Neuronal stem cell (in vitro differentiated cells): ENCODE results near the gene RGL1. TPM values are rescaled to one million over a fixed set of nuclear protein-coding genes. Genes with fewer than 3 reads are reported as not detected.

Experiments used
- DNase-seq: peaks from one replicate; pipeline ENCODE4 v3.0.0-alpha.2; 2013; ENCODE audit warnings: low spot score
- H2AFZ ChIP-seq: one replicate; pipeline ENCODE4 v1.6.1; 2013; ENCODE audit warnings: mild to moderate bottlenecking, low read length, inconsistent platforms
- H2AK5ac ChIP-seq: 2 replicates; pipeline ENCODE4 v1.6.1; 2013; ENCODE audit warnings: low read depth, mild to moderate bottlenecking, inconsistent platforms, low read length, moderate library complexity, mixed read lengths
- H2BK120ac ChIP-seq: 2 replicates; pipeline ENCODE4 v1.6.1; 2013; ENCODE audit warnings: low read depth, mild to moderate bottlenecking, inconsistent platforms, low read length, moderate library complexity, mixed read lengths
- H2BK12ac ChIP-seq: one replicate; pipeline ENCODE4 v1.6.1; 2013; ENCODE audit warnings: low read length, inconsistent platforms
- H2BK15ac ChIP-seq: 2 replicates; pipeline ENCODE4 v1.6.1; 2013; ENCODE audit warnings: mild to moderate bottlenecking, low read length, inconsistent platforms, mixed read lengths
- H2BK5ac ChIP-seq: one replicate; pipeline ENCODE4 v1.6.1; 2013; ENCODE audit warnings: inconsistent platforms, mild to moderate bottlenecking, low read length, moderate library complexity
- H3K14ac ChIP-seq: one replicate; pipeline ENCODE4 v1.6.1; 2013; ENCODE audit warnings: low read length, inconsistent platforms
- H3K18ac ChIP-seq: 2 replicates; pipeline ENCODE4 v1.6.1; 2013; ENCODE audit warnings: low read length, inconsistent platforms
- H3K23ac ChIP-seq: 2 replicates; pipeline ENCODE4 v1.6.1; 2013; ENCODE audit warnings: low read depth, mild to moderate bottlenecking, mixed read lengths, low read length, inconsistent platforms; ENCODE audit not compliant: poor library complexity
- H3K27ac ChIP-seq: replicated peaks from 3 replicates; pipeline ENCODE4 v1.5.1; 2013; ENCODE audit warnings: low read length, inconsistent platforms
- H3K27me3 ChIP-seq, 3 experiments: 2 replicates each; pipeline ENCODE4 v1.6.1; 2013; ENCODE audit warnings: low read length in 3 of 3, mild to moderate bottlenecking in 2 of 3, inconsistent platforms in 1 of 3, low read depth in 1 of 3, mixed read lengths in 1 of 3, moderate library complexity in 1 of 3; ENCODE audit not compliant: control insufficient read depth in 3 of 3, insufficient read depth in 3 of 3
- H3K36me3 ChIP-seq, 2 donors: replicated peaks in 1 of 2; 2 replicates each; pipeline ENCODE4 v1.6.1; 2013; ENCODE audit warnings: low read length in 2 of 2; ENCODE audit not compliant: control insufficient read depth in 2 of 2, insufficient read depth in 2 of 2
- H3K4ac ChIP-seq: 2 replicates; pipeline ENCODE4 v1.6.1; 2013; ENCODE audit warnings: inconsistent platforms, mild to moderate bottlenecking, low read length, moderate library complexity
- H3K4me1 ChIP-seq, 2 donors: 1 replicate in 1 of 2; 2 replicates in 1 of 2; pipeline ENCODE4 v1.6.1; 2013; ENCODE audit warnings: low read length in 2 of 2, low read depth in 1 of 2; ENCODE audit not compliant: control insufficient read depth in 2 of 2, insufficient read depth in 1 of 2
- H3K4me2 ChIP-seq: one replicate; pipeline ENCODE4 v1.6.1; 2013; ENCODE audit warnings: mild to moderate bottlenecking, low read length, inconsistent platforms; ENCODE audit not compliant: insufficient read depth, poor library complexity, severe bottlenecking
- H3K4me3 ChIP-seq, 2 donors: 2 replicates each; pipeline ENCODE4 v1.5.1; 2013; ENCODE audit warnings: low read length in 2 of 2, mild to moderate bottlenecking in 2 of 2, inconsistent platforms in 1 of 2, moderate library complexity in 1 of 2
- H3K79me1 ChIP-seq: one replicate; pipeline ENCODE4 v1.6.1; 2013; ENCODE audit warnings: low read depth, mild to moderate bottlenecking, inconsistent platforms, low read length, moderate library complexity
- H3K9ac ChIP-seq: one replicate; pipeline ENCODE4 v1.6.1; 2013; ENCODE audit warnings: mild to moderate bottlenecking, low read depth, low read length, inconsistent platforms; ENCODE audit not compliant: poor library complexity
- H3K9me3 ChIP-seq, 2 donors: replicated peaks in 1 of 2; 2 replicates each; pipeline versions ENCODE3 to v1.6.1; 2013; ENCODE audit warnings: low read length in 2 of 2, mild to moderate bottlenecking in 2 of 2, inconsistent platforms in 1 of 2, low read depth in 1 of 2, mixed read lengths in 1 of 2, moderate library complexity in 1 of 2; ENCODE audit not compliant: control insufficient read depth in 2 of 2, insufficient read depth in 1 of 2
- H4K8ac ChIP-seq: one replicate; pipeline ENCODE4 v1.6.1; 2013; ENCODE audit warnings: low read depth, mild to moderate bottlenecking, inconsistent platforms, low read length, moderate library complexity
- H4K91ac ChIP-seq: one replicate; pipeline ENCODE4 v1.6.1; 2013; ENCODE audit warnings: low read length, low read depth, mild to moderate bottlenecking, inconsistent platforms; ENCODE audit not compliant: poor library complexity
- WGBS, 2 donors: extraction: QIAGEN DNeasy Blood & Tissue Kit; methylation state at CpG; one replicate each; pipeline ENCODE4 v1.1.7; 2013; ENCODE audit warnings: missing lambda C conversion rate in 2 of 2, mixed read lengths in 1 of 2; ENCODE audit not compliant: insufficient read length in 2 of 2, insufficient replicate concordance in 1 of 2; ENCODE audit errors: extremely low coverage in 2 of 2; 5-methylcytosine and 5-hydroxymethylcytosine counted together
- polyA plus RNA-seq, 2 experiments: library from polyadenylated mRNA; stranded (reverse); fragments of 200-250 nt; gene quantifications; one replicate each; pipeline ENCODE4 v1.2.3, GENCODE V29; 2013

The RGL1 gene
- 12.4 TPM for polyA plus RNA-seq (2013, experiment 1 of 2)
- 12.5 TPM for polyA plus RNA-seq (2013, experiment 2 of 2)

DNA sequence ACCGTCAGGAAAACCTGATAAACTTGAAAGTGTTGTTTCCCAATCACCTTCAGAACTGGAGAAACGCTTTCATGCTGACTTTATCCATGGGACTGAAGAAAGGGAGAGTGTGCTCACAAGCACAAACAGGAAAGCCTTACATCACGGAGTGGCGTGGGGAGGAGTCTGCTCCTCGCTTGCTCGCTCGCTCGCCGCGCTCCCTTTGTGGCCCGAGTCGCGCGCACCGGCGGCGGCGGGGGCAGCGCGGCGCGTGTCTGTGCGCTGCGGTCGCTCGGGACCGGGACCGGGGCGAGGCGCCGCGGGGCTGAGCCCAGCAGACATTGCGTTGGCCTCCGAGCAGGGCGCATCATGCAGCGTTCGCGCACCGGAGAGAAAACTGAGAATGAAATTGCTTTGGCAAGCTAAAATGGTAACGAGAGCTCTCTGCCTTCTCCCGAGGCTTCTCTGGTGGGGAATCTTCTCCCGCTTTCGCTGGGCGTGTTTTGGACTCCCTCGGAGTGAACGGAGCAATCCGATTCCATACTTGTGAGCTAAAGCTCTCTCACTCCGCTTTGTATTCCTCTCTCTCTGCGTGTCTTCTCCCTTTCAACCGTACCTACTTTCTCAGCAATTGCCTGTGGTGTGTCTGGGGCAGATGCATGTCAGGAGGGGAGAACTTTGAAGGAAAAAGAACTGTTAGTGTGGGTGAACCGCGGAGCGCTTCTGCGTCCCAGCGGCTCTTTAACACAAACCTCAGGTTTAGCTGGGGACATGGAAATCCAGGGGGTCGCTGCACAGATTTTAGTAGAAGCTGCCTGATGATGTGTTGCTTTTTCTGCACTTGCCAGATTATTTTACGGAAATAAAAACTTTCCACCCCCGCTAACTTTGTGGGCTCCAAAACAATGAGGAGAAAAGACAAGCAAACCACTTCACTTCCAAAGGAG, at the start of gene RGL1:
Gene RGL1 (plus strand): TSS at position 205 of the 926 bp plus-strand sequence. CDS start 178 bp downstream, at position 383.
- Histone ChIP-seq H2BK12ac (no peak within 1 kb of the TSS), H4K91ac (no peak within 1 kb of the TSS), H2BK120ac (no peak within 1 kb of the TSS), H3K79me1 (no peaks in the 10 kb centered on the region), H2AK5ac (no peak within 1 kb of the TSS), H3K36me3 (peaks cover 0 to 9% of the 10 kb centered on the region in 2 donors), H3K27ac (peak within 1 kb of the TSS; percentile 72), H3K4me1 (peaks cover 12 to 16% of the 10 kb centered on the region in 2 donors), H3K27me3 (no peaks in the 10 kb centered on the region), H2BK5ac (no peak within 1 kb of the TSS), H4K8ac (no peak within 1 kb of the TSS), H2BK15ac (peak within 1 kb of the TSS; percentile 1), H3K4me3 (peak within 1 kb of the TSS; percentile 54 to 80), H3K14ac (no peak within 1 kb of the TSS), H3K23ac (no peak within 1 kb of the TSS), H3K9ac (peak within 1 kb of the TSS; percentile 87), H2AFZ (peak within 1 kb of the TSS; percentile 90), H3K4me2 (peak within 1 kb of the TSS; percentile 56), H3K4ac (peak within 1 kb of the TSS; percentile 91), H3K18ac (peak within 1 kb of the TSS; percentile 95), H3K9me3 (peaks cover 2 to 9% of the 10 kb centered on the region in 2 donors)
- no CpG with 5 or more reads among the region's 58 CpGs for WGBS, 2 donors
- DNase-seq, result peak; percentile 56

DNA sequence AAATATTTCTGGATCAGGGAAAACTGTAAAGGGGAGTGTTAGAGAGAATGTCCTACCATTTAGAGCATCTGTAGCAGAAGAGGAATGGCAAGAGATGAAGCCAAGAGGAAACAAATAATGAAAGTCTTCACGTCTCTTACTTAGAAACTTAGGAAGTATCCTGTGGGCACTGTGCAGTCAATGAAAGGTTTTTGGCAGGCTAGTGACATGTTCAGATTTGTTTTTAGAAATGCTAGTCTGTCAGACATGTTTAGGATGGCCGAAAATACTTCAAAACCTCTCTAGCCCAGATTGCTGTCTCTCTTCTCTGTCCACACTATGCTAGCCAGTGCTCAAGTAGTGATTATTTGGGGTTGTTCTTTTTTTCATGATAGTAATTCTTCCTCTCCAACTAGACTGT, 48.6 kb upstream of the RGL1 start:
- Histone ChIP-seq H2AK5ac (no peak overlapping the region), H3K18ac (no peak overlapping the region), H3K9me3 (peaks cover 4 to 10% of the 10 kb centered on the region in 2 donors), H3K9ac (no peak overlapping the region), H3K14ac (no peak overlapping the region), H2AFZ (no peak overlapping the region), H3K4me1 (no peaks in the 10 kb centered on the region), H3K4ac (no peak overlapping the region), H3K79me1 (no peaks in the 10 kb centered on the region), H3K36me3 (no peaks in the 10 kb centered on the region), H2BK12ac (no peak overlapping the region), H2BK120ac (no peak overlapping the region), H2BK15ac (no peak overlapping the region), H3K27ac (no peak overlapping the region), H3K4me3 (no peak overlapping the region), H2BK5ac (no peak overlapping the region), H3K4me2 (no peak overlapping the region), H3K27me3 (no peaks in the 10 kb centered on the region), H4K8ac (no peak overlapping the region), H3K23ac (no peak overlapping the region), H4K91ac (no peak overlapping the region)
- WGBS, 2 donors, result no CpG with 5 or more reads among the region's 2 CpGs
- DNase-seq, result no peak

DNA sequence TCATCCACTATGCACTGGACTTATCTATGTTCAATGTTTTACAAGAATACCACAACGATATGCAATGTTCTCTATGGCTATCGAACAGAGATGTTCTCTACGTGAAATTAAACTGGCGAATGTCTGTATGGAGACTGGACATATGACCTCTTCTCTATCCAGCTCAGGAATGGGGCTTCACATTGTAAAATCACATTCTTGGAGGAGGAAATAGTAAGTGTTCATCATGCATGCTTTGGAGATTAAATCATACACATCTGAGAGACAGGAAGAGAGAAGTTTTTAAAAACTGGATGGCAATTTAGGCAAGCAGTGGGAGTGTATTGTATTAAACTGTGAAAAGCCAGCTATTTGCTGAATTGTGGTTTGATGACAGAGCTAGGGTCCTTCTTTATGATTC, 47.9 kb upstream of the RGL1 start:
- H3K4me1 ChIP-seq, result no peaks in the 10 kb centered on the region
- no peak overlapping the region for H3K4me2 ChIP-seq
- H3K9me3 ChIP-seq, result peaks cover 2 to 10% of the 10 kb centered on the region in 2 donors
- no peak overlapping the region for H3K4me3 ChIP-seq
- no peaks in the 10 kb centered on the region for H3K36me3 ChIP-seq
- H3K9ac ChIP-seq, result no peak overlapping the region
- H2AFZ ChIP-seq, result no peak overlapping the region
- H3K18ac ChIP-seq, result no peak overlapping the region
- H3K23ac ChIP-seq, result no peak overlapping the region
- no peak overlapping the region for H2BK5ac ChIP-seq
- no peak overlapping the region for H3K14ac ChIP-seq
- no peak overlapping the region for H3K4ac ChIP-seq
- no peak overlapping the region for H3K27ac ChIP-seq
- no peak overlapping the region for H4K91ac ChIP-seq
- DNase-seq, result no peak
- no peak overlapping the region for H4K8ac ChIP-seq
- H2BK12ac ChIP-seq, result no peak overlapping the region
- no peak overlapping the region for H2BK15ac ChIP-seq
- H3K27me3 ChIP-seq, result no peaks in the 10 kb centered on the region
- WGBS, 2 donors, result no CpG with 5 or more reads among the region's 4 CpGs
- no peak overlapping the region for H2BK120ac ChIP-seq
- H3K79me1 ChIP-seq, result no peaks in the 10 kb centered on the region
- H2AK5ac ChIP-seq, result no peak overlapping the region

- H3K18ac ChIP-seq, result no peak overlapping the region
- H2AFZ ChIP-seq, result no peak overlapping the region
- no peak overlapping the region for H3K4me2 ChIP-seq
- no peaks in the 10 kb centered on the region for H3K27me3 ChIP-seq
- no peak overlapping the region for H2BK5ac ChIP-seq
- no peak overlapping the region for H4K91ac ChIP-seq
- no peak overlapping the region for H3K23ac ChIP-seq
- peaks cover 2 to 8% of the 10 kb centered on the region in 2 donors for H3K9me3 ChIP-seq
- no peaks in the 10 kb centered on the region for H3K4me1 ChIP-seq
- DNase-seq, result no peak
- H2BK12ac ChIP-seq, result no peak overlapping the region
- H2BK15ac ChIP-seq, result no peak overlapping the region
- H2BK120ac ChIP-seq, result no peak overlapping the region
- H3K79me1 ChIP-seq, result no peaks in the 10 kb centered on the region
- no peak overlapping the region for H3K14ac ChIP-seq
- H4K8ac ChIP-seq, result no peak overlapping the region
- H3K4me3 ChIP-seq, result no peak overlapping the region
- no CpG with 5 or more reads among the region's 3 CpGs for WGBS, 2 donors
- H3K36me3 ChIP-seq, result peaks cover 0 to 1% of the 10 kb centered on the region in 2 donors
- no peak overlapping the region for H3K9ac ChIP-seq
- no peak overlapping the region for H3K27ac ChIP-seq
- no peak overlapping the region for H3K4ac ChIP-seq
- H2AK5ac ChIP-seq, result no peak overlapping the region
These were observed 46.0 kb upstream of the RGL1 start for GRCh38 chr1:183758913-183759312.
